Islet precursor cell (in vitro differentiated cells): ENCODE data around the gene KAT14.
"Not testable (repeated sequence)": the region's sequence is repeated elsewhere in the genome, so short reads cannot be mapped to it uniquely, and the experiment has no call there.

Experiments
- DNase-seq: peaks from one replicate; pipeline ENCODE4 v3.0.0-alpha.2; 2018

Gene KAT14

GRCh38 chr20:18137412-18138265, at the start of gene KAT14, which contains the start of gene PET117:
KAT14 (plus strand) TSS chr20:18137863; CDS start chr20:18142661, 4,798 bp downstream.
PET117 (plus strand) TSS chr20:18137863; CDS start chr20:18137956, 93 bp downstream.
- peak; percentile 94 for DNase-seq

GRCh38 chr20:18088298-18088697, 49.4 kb upstream of the KAT14 start:
- DNase-seq, result not testable (repeated sequence)

- not testable (repeated sequence) for DNase-seq
Measured at GRCh38 chr20:18088841-18089240, 48.8 kb upstream of the KAT14 start.

- DNase-seq, result no peak
Measured at GRCh38 chr20:18090044-18090443, 47.6 kb upstream of the KAT14 start.

GRCh38 chr20:18090477-18090876, 47.2 kb upstream of the KAT14 start:
- no peak for DNase-seq

- DNase-seq, result peak; percentile 65
Measured at GRCh38 chr20:18091623-18092022, 46.0 kb upstream of the KAT14 start.

GRCh38 chr20:18092890-18093289, 44.8 kb upstream of the KAT14 start:
- DNase-seq, result no peak

GRCh38 chr20:18093388-18093787, 44.3 kb upstream of the KAT14 start:
- no peak for DNase-seq

- DNase-seq, result no peak
Measured at GRCh38 chr20:18094191-18094590, 43.5 kb upstream of the KAT14 start.

GRCh38 chr20:18100569-18100968, 37.1 kb upstream of the KAT14 start:
- not testable (repeated sequence) for DNase-seq

- DNase-seq, result no peak
Measured at GRCh38 chr20:18101125-18101810, 36.4 kb upstream of the KAT14 start.

- DNase-seq, result no peak
Measured at GRCh38 chr20:18103497-18103896, 34.2 kb upstream of the KAT14 start.

- no peak for DNase-seq
Measured at GRCh38 chr20:18108326-18108725, 29.3 kb upstream of the KAT14 start.

- DNase-seq, result not testable (repeated sequence)
Measured at GRCh38 chr20:18128574-18128973, 9.1 kb upstream of the KAT14 start.

GRCh38 chr20:18132663-18133062, 5.0 kb upstream of the KAT14 start:
- no peak for DNase-seq

GRCh38 chr20:18133962-18134361, 3.7 kb upstream of the KAT14 start:
- no peak for DNase-seq

GRCh38 chr20:18138266-18138582, 561 bp downstream of the KAT14 start:
- no peak for DNase-seq

GRCh38 chr20:18138639-18139583, 1.2 kb downstream of the KAT14 start:
- no peak for DNase-seq

GRCh38 chr20:18139832-18140231, 2.2 kb downstream of the KAT14 start:
- no peak for DNase-seq

GRCh38 chr20:18144541-18145099, 7.0 kb downstream of the KAT14 start:
- peak; percentile 87 for DNase-seq

- no peak for DNase-seq
Measured at GRCh38 chr20:18154342-18154741, 16.7 kb downstream of the KAT14 start.

- DNase-seq, result no peak
Measured at GRCh38 chr20:18156045-18156444, 18.4 kb downstream of the KAT14 start.

- DNase-seq, result peak; percentile 68
Measured at GRCh38 chr20:18164356-18164755, 26.7 kb downstream of the KAT14 start.
